Superior temporal gyrus (tissue), 1 donor: ENCODE measurements around the gene GLT8D2.
A peak's percentile ranks its signal among the peaks of the same experiment; 100 is the strongest.

Experiments
- DNase-seq: peaks from one replicate; pipeline ENCODE4 v3.0.0-alpha.2; 2016; ENCODE audit errors: extremely low spot score

GLT8D2 gene

GRCh38 chr12:104049903-104050356 lies at the start of gene GLT8D2:
Gene GLT8D2 (minus strand): TSS chr12:104050187. CDS start chr12:104019648, 30,539 bp downstream.
- no peak for DNase-seq

- no peak for DNase-seq
Measured at GRCh38 chr12:104097954-104098353, 48.0 kb upstream of the GLT8D2 start.

GRCh38 chr12:104095289-104095688 lies 45.3 kb upstream of the GLT8D2 start:
- DNase-seq: no peak

GRCh38 chr12:104094284-104094683 lies 44.3 kb upstream of the GLT8D2 start:
- no peak for DNase-seq

- DNase-seq: no peak
Measured at GRCh38 chr12:104091136-104091535, 41.1 kb upstream of the GLT8D2 start.

GRCh38 chr12:104090685-104091084 lies 40.7 kb upstream of the GLT8D2 start:
- no peak for DNase-seq

GRCh38 chr12:104083769-104084475 lies 33.9 kb upstream of the GLT8D2 start:
- no peak for DNase-seq

GRCh38 chr12:104080764-104081163 lies 30.8 kb upstream of the GLT8D2 start:
- no peak for DNase-seq

- no peak for DNase-seq
Measured at GRCh38 chr12:104079024-104079423, 29.0 kb upstream of the GLT8D2 start.

GRCh38 chr12:104073699-104074098 lies 23.7 kb upstream of the GLT8D2 start:
- no peak for DNase-seq

GRCh38 chr12:104072099-104072498 lies 22.1 kb upstream of the GLT8D2 start:
- no peak for DNase-seq

- no peak for DNase-seq
Measured at GRCh38 chr12:104064842-104065427, 14.9 kb upstream of the GLT8D2 start.

GRCh38 chr12:104064031-104064841 lies 14.2 kb upstream of the GLT8D2 start, which contains the start of gene HCFC2:
Gene HCFC2 (plus strand): TSS chr12:104064531. CDS start chr12:104064561, 30 bp downstream.
- DNase-seq: peak; percentile 89

GRCh38 chr12:104063712-104064030 lies 13.7 kb upstream of the GLT8D2 start:
- peak; percentile 41 for DNase-seq

GRCh38 chr12:104060791-104061190 lies 10.8 kb upstream of the GLT8D2 start:
- no peak for DNase-seq

- no peak for DNase-seq
Measured at GRCh38 chr12:104059963-104060362, 10.0 kb upstream of the GLT8D2 start.

- DNase-seq: no peak
Measured at GRCh38 chr12:104058802-104059201, 8.8 kb upstream of the GLT8D2 start.

- no peak for DNase-seq
Measured at GRCh38 chr12:104057771-104058197, 7.8 kb upstream of the GLT8D2 start.

- no peak for DNase-seq
Measured at GRCh38 chr12:104056419-104056972, 6.5 kb upstream of the GLT8D2 start.

- no peak for DNase-seq
Measured at GRCh38 chr12:104055686-104056388, 5.8 kb upstream of the GLT8D2 start.

- DNase-seq: no peak
Measured at GRCh38 chr12:104054681-104055346, 4.8 kb upstream of the GLT8D2 start.
